GM12878 (cell line): ENCODE data around the gene HIF3A.

Experiments
- ATF2 ChIP-seq: IDR thresholded peaks from 2 replicates; pipeline ENCODE4 v1.6.1; 2012; ENCODE audit warnings: low read length, inconsistent platforms
- EP300 ChIP-seq, 2 experiments: fragments of 150-350 bp in 1 of 2; IDR thresholded peaks; 2 replicates each; pipeline ENCODE4 v1.6.1; 2011 to 2012; ENCODE audit warnings: low read depth in 2 of 2, low read length in 2 of 2, borderline replicate concordance in 1 of 2, improper control_type of control experiment in 1 of 2, inconsistent platforms in 1 of 2; ENCODE audit not compliant: control insufficient read depth in 1 of 2
- EZH2 ChIP-seq: IDR thresholded peaks from 2 replicates; pipeline ENCODE4 v1.6.1; 2012; ENCODE audit warnings: low read depth, mild to moderate bottlenecking, control low read depth, inconsistent platforms, low read length, borderline replicate concordance; ENCODE audit not compliant: control insufficient read depth
- FOS ChIP-seq: IDR thresholded peaks from 3 replicates; pipeline ENCODE4 v1.6.1; 2011; ENCODE audit warnings: borderline replicate concordance; ENCODE audit not compliant: insufficient read length; ENCODE audit errors: extremely low read depth
- MXI1 ChIP-seq: fragments of 150-350 bp; IDR thresholded peaks from 2 replicates; pipeline ENCODE4 v1.6.1; 2011; ENCODE audit warnings: low read depth, mild to moderate bottlenecking, inconsistent platforms, low read length, improper control_type of control experiment
- NRF1 ChIP-seq: conservative IDR thresholded peaks from 2 replicates; pipeline ENCODE4 v1.6.1; 2011; ENCODE audit warnings: mild to moderate bottlenecking, low read depth, low read length, improper control_type of control experiment
- SREBF2 ChIP-seq: IDR thresholded peaks from 2 replicates; pipeline ENCODE4 v1.6.1; 2012; ENCODE audit warnings: mild to moderate bottlenecking, low read length
- ZNF24 ChIP-seq: fragments of 450-650 bp; IDR thresholded peaks from 2 replicates; pipeline ENCODE4 v1.6.1; 2017; ENCODE audit warnings: antibody characterized with exemption, mild to moderate bottlenecking
- ZNF274 ChIP-seq: IDR thresholded peaks from one replicate; pipeline ENCODE4 v1.8.0; 2011; ENCODE audit not compliant: insufficient read length, insufficient read depth
- TF ChIP-seq, protein P1 (sequence below), 3 experiments: IDR thresholded peaks in 2 of 3; conservative IDR thresholded peaks in 1 of 3; 2 replicates each; pipeline ENCODE4 v1.5.1; 2011; ENCODE audit warnings: low read depth in 3 of 3, low read length in 3 of 3, mild to moderate bottlenecking in 3 of 3, control low read depth in 2 of 3, moderate library complexity in 2 of 3, inconsistent platforms in 1 of 3, mixed read lengths in 1 of 3; ENCODE audit not compliant: control insufficient read depth in 2 of 3, insufficient read depth in 1 of 3; ENCODE audit errors: extremely low read depth in 1 of 3
- TF ChIP-seq, protein P2 (sequence below): IDR thresholded peaks from 2 replicates; pipeline ENCODE4 v1.6.1; 2011; ENCODE audit warnings: low read depth, low read length, improper control_type of control experiment, borderline replicate concordance

GRCh38 chr19:46251416-46251815 lies 45.4 kb upstream of the HIF3A start:
- TF ChIP-seq EZH2 = no peak
- TF ChIP-seq, protein P1, sequence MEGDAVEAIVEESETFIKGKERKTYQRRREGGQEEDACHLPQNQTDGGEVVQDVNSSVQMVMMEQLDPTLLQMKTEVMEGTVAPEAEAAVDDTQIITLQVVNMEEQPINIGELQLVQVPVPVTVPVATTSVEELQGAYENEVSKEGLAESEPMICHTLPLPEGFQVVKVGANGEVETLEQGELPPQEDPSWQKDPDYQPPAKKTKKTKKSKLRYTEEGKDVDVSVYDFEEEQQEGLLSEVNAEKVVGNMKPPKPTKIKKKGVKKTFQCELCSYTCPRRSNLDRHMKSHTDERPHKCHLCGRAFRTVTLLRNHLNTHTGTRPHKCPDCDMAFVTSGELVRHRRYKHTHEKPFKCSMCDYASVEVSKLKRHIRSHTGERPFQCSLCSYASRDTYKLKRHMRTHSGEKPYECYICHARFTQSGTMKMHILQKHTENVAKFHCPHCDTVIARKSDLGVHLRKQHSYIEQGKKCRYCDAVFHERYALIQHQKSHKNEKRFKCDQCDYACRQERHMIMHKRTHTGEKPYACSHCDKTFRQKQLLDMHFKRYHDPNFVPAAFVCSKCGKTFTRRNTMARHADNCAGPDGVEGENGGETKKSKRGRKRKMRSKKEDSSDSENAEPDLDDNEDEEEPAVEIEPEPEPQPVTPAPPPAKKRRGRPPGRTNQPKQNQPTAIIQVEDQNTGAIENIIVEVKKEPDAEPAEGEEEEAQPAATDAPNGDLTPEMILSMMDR (IDR thresholded peaks at IDR 0.05 in 2 of 3, conservative IDR thresholded peaks at IDR 0.05 in 1 of 3; ENCODE audit: control insufficient read depth in 2 of 3, extremely low read depth in 1 of 3, insufficient read depth in 1 of 3, low read depth in 3 of 3, low read length in 3 of 3) = no peak
- TF ChIP-seq FOS = no peak
- TF ChIP-seq NRF1 = no peak
- no peak for TF ChIP-seq ATF2
- TF ChIP-seq MXI1 = no peak
- no peak for TF ChIP-seq EP300 (IDR thresholded peaks at IDR 0.05; ENCODE audit: borderline replicate concordance in 1 of 2, control insufficient read depth in 1 of 2, low read depth in 2 of 2, low read length in 2 of 2)
- TF ChIP-seq, protein P2, sequence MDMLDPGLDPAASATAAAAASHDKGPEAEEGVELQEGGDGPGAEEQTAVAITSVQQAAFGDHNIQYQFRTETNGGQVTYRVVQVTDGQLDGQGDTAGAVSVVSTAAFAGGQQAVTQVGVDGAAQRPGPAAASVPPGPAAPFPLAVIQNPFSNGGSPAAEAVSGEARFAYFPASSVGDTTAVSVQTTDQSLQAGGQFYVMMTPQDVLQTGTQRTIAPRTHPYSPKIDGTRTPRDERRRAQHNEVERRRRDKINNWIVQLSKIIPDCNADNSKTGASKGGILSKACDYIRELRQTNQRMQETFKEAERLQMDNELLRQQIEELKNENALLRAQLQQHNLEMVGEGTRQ = no peak
- no peak for TF ChIP-seq ZNF274
- TF ChIP-seq ZNF24 = no peak
- no peak for TF ChIP-seq SREBF2
